Mesodermal cell (in vitro differentiated cells): ENCODE data around the gene MYO5B.

Experiments used
- H3K27ac ChIP-seq: 2 replicates; pipeline ENCODE4 v1.7.0; 2013; ENCODE audit warnings: mild to moderate bottlenecking, low read depth, low read length, moderate library complexity; ENCODE audit not compliant: severe bottlenecking
- H3K36me3 ChIP-seq: 2 replicates; pipeline ENCODE4 v1.7.1; 2013; ENCODE audit warnings: mild to moderate bottlenecking, low read length, moderate library complexity; ENCODE audit not compliant: control insufficient read depth, insufficient read depth
- H3K4me1 ChIP-seq: one replicate; pipeline ENCODE4 v1.7.1; 2013; ENCODE audit warnings: mild to moderate bottlenecking, low read length; ENCODE audit not compliant: insufficient read depth, control insufficient read depth, poor library complexity, severe bottlenecking
- H3K4me3 ChIP-seq: 2 replicates; pipeline ENCODE4 v1.7.0; 2013; ENCODE audit warnings: low read length, control low read depth, mild to moderate bottlenecking; ENCODE audit not compliant: insufficient read depth, poor library complexity, severe bottlenecking; ENCODE audit errors: extremely low read depth
- H3K9me3 ChIP-seq: 2 replicates; pipeline ENCODE4 v1.7.1; 2013; ENCODE audit warnings: mild to moderate bottlenecking, low read length, moderate library complexity; ENCODE audit not compliant: control insufficient read depth
- whole genome bisulfite sequencing, 2 experiments: methylation state at CpG; one replicate each; pipeline ENCODE4 v1.1.5; 2013; ENCODE audit warnings: missing lambda C conversion rate in 2 of 2; ENCODE audit not compliant: insufficient coverage in 2 of 2; 5-methylcytosine and 5-hydroxymethylcytosine counted together

The MYO5B gene

GRCh38 chr18:50152900-50153299 lies 42.0 kb downstream of the MYO5B start:
- Histone ChIP-seq H3K36me3 (no peaks in the 10 kb centered on the region), H3K4me1 (no peaks in the 10 kb centered on the region), H3K4me3 (no peak overlapping the region), H3K27ac (no peak overlapping the region), H3K9me3 (no peaks in the 10 kb centered on the region)
- WGBS, 2 experiments: 80% methylated on average over 1 of the region's 2 CpGs; no CpG with 5 or more reads in 1 of the 2 experiments

DNA sequence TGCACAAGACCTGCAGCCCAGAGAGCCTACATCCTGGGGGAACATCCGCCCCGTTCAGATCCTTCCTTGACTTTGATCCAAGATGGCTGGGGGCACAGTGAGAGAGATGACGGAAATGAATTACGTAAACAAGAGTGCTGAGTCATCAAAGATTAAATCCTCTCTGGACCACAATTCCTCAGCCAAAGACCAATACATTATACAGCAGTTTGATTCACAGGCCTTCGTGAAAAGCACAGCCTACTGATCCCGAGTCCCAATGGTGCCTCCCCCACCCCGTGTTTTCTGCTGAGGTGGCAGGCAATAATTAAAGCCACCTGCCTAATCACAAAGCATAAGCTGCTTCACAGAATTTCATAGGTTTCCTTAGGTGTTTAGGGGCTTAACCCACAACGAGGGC lies 43.0 kb downstream of the MYO5B start:
- Histone ChIP-seq H3K36me3 (no peaks in the 10 kb centered on the region), H3K27ac (no peak overlapping the region), H3K4me3 (no peak overlapping the region), H3K4me1 (no peaks in the 10 kb centered on the region), H3K9me3 (no peaks in the 10 kb centered on the region)
- 90 to 93% methylated on average over 3 to 6 of the region's 8 CpGs for WGBS, 2 experiments

GRCh38 chr18:50144540-50144939 lies 50.4 kb downstream of the MYO5B start:
- no peaks in the 10 kb centered on the region for H3K9me3 ChIP-seq
- no peak overlapping the region for H3K4me3 ChIP-seq
- H3K36me3 ChIP-seq: no peaks in the 10 kb centered on the region
- H3K4me1 ChIP-seq: no peaks in the 10 kb centered on the region
- no peak overlapping the region for H3K27ac ChIP-seq

DNA sequence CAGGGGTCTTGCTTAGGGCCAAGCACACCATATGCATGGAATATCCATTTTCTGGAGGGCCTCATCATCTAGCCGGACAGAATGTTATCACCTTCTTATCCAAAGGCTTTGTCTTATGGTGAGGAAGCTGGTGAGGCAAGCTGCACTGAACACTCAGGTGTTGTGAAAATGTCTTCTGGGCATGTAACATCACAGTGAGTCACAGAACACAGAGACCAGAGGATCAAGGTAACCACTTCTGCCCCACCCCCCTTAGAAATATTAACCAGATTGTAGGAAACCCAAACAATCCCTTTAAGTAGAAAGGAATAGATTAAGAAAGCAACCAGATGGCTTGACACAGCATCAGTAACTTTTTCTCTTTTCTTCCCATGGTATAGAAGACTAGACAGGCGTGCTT lies 51.1 kb downstream of the MYO5B start:
- Histone ChIP-seq H3K9me3 (no peaks in the 10 kb centered on the region), H3K4me1 (no peaks in the 10 kb centered on the region), H3K27ac (no peak overlapping the region), H3K36me3 (no peaks in the 10 kb centered on the region), H3K4me3 (no peak overlapping the region)
- WGBS, 2 experiments: no CpG with 5 or more reads among the region's 2 CpGs

DNA sequence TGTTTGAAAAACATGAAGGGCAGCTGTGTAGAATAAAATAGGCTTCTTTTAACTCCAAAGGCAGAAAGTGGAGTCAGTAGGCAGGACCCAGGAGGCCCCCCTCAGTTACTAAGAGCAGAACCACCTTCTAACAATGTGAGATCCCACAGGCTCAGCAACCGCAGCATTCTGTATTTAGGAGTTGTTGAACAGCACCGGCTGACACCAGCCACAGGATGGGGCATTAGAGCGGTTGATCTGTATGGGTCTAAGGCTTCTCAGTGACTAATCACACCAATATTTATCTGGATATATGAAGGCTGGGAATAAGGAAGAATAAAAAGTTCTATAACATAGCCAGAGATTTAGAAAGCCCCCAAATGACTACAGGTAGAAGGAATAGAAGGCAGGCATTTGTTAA lies 51.7 kb downstream of the MYO5B start:
- no peak overlapping the region for H3K27ac ChIP-seq
- H3K36me3 ChIP-seq: no peaks in the 10 kb centered on the region
- 60% methylated on average over 1 of the region's 3 CpGs; no CpG with 5 or more reads in 1 of the 2 experiments for WGBS, 2 experiments
- H3K4me1 ChIP-seq: no peaks in the 10 kb centered on the region
- no peak overlapping the region for H3K4me3 ChIP-seq
- H3K9me3 ChIP-seq: no peaks in the 10 kb centered on the region

DNA sequence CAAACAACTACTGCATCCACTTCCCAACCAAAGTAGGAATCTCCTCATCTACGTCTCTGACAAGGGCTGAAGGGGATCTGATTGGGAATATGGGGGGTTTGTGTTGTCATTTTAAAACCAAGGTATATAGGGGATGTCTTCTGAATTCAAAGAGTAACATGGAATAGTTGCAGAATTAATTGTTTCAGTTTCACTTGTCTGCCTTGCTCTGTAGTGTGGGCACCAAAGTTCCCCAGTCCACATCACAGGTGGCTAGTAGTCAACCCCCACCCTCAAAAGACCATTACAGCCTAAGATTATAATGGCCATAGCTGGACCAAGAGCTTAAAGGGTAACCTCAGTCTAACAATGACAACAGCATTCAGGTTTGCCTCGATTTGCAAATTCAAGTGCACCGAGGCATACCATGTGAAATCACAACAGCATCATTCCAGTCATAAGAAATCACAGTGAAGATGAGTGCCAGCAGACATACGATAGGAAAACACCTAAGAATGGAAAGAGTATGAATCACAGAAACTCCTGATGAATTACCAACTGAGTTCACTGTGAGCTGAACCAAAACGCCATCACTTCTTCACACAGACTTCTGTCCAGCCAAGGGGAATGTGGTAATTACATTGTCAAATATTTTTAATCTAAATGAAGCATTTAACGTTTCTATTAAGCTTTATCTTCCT lies 52.4 kb downstream of the MYO5B start:
- no peak overlapping the region for H3K4me3 ChIP-seq
- no peaks in the 10 kb centered on the region for H3K9me3 ChIP-seq
- no peak overlapping the region for H3K27ac ChIP-seq
- no peaks in the 10 kb centered on the region for H3K36me3 ChIP-seq
- no peaks in the 10 kb centered on the region for H3K4me1 ChIP-seq
- 78 to 81% methylated on average over 3 of the region's 6 CpGs for WGBS, 2 experiments

GRCh38 chr18:50138181-50139064 lies 56.5 kb downstream of the MYO5B start:
- no peak overlapping the region for H3K27ac ChIP-seq
- H3K36me3 ChIP-seq: no peaks in the 10 kb centered on the region
- H3K4me3 ChIP-seq: no peak overlapping the region
- 67% methylated on average over 1 of the region's 4 CpGs; no CpG with 5 or more reads in 1 of the 2 experiments for WGBS, 2 experiments
- H3K4me1 ChIP-seq: no peaks in the 10 kb centered on the region
- H3K9me3 ChIP-seq: no peaks in the 10 kb centered on the region

GRCh38 chr18:50135903-50136302 lies 59.0 kb downstream of the MYO5B start:
- Histone ChIP-seq H3K4me1 (no peaks in the 10 kb centered on the region), H3K4me3 (no peak overlapping the region), H3K36me3 (no peaks in the 10 kb centered on the region), H3K27ac (no peak overlapping the region), H3K9me3 (no peaks in the 10 kb centered on the region)
- 92 to 100% methylated on average over 4 to 5 of the region's 9 CpGs for WGBS, 2 experiments

DNA sequence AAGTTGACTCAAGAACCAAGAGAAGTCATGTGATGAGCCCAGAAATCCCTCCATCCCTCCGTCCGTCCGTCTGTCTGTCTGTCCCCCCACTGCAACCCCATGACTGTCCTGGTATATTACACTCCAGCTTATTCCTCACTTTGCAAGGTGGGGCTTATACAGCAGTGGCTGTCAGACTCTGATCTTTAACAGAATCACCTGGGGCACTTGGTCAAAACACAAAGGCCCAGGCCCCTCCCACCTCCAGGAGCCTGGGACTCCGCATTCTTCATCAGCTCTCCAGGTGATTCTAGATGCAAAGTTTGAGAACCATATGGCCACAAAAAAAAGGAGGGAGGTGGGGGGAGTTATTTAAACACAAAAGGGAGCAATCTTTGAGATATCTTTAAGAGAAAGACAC lies 61.4 kb downstream of the MYO5B start:
- Histone ChIP-seq H3K4me3 (no peak overlapping the region), H3K9me3 (no peaks in the 10 kb centered on the region), H3K4me1 (no peaks in the 10 kb centered on the region), H3K27ac (no peak overlapping the region), H3K36me3 (no peaks in the 10 kb centered on the region)
- 97 to 100% methylated on average over 3 of the region's 4 CpGs for WGBS, 2 experiments

DNA sequence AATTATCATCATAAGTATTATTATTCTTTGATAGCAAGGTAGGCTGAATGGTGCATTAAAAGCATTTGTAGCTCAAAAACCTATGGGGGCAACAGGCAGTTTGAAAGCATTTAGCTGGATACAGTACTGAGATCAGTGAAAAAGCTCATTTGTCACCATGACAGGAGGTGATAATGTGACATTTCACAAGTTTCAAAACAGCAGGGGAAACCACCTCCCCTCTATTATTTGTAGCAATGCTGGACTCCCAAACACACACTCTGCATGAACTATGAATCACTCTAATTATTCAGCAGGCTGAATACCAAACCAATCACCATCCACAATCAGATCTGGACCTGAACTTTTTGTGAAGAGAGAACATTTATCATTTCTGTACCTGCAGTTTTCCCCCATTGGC lies 63.4 kb downstream of the MYO5B start:
- Histone ChIP-seq H3K4me3 (no peak overlapping the region), H3K4me1 (no peaks in the 10 kb centered on the region), H3K36me3 (no peaks in the 10 kb centered on the region), H3K9me3 (no peaks in the 10 kb centered on the region), H3K27ac (no peak overlapping the region)
